GM12873 (cell line): ENCODE data around the gene ADGRA1.

Source experiments
- CTCF ChIP-seq: IDR thresholded peaks from 2 replicates; pipeline ENCODE4 v1.5.1; 2012; ENCODE audit warnings: low read depth, mild to moderate bottlenecking, moderate library complexity, low read length, control low read depth; ENCODE audit not compliant: insufficient read depth; ENCODE audit errors: missing control alignments

ADGRA1 gene

GRCh38 chr10:133062085-133062484, 25.6 kb upstream of the ADGRA1 start:
- TF ChIP-seq CTCF, result no peak

GRCh38 chr10:133062635-133063034, 25.1 kb upstream of the ADGRA1 start:
- no peak for TF ChIP-seq CTCF

- no peak for TF ChIP-seq CTCF
These were observed 20.3 kb upstream of the ADGRA1 start for GRCh38 chr10:133067149-133068105.

- no peak for TF ChIP-seq CTCF
These were observed 19.4 kb upstream of the ADGRA1 start for GRCh38 chr10:133068111-133069032.

- TF ChIP-seq CTCF, result no peak
These were observed 18.6 kb upstream of the ADGRA1 start for GRCh38 chr10:133069033-133069525.

- no peak for TF ChIP-seq CTCF
These were observed 17.3 kb upstream of the ADGRA1 start for GRCh38 chr10:133070405-133070804.

- no peak for TF ChIP-seq CTCF
These were observed 16.9 kb upstream of the ADGRA1 start for GRCh38 chr10:133070810-133071209.
